ENCODE results near the gene PARL. TPM values are rescaled to one million over a fixed set of nuclear protein-coding genes. Genes with fewer than 3 reads are reported as not detected.

Gene PARL
- total RNA-seq, 1 experiment from 2014 or later: 69.7 TPM

GRCh38 chr3:183884427-183885296 is at the start of gene PARL (continued):
- no peak for TF ChIP-seq ATF3 (IDR thresholded peaks at IDR 0.05)

GRCh38 chr3:183933160-183933559 is 48.5 kb upstream of the PARL start:
- H3K9me2 ChIP-seq (ENCODE audit: insufficient read depth): no peaks in the 10 kb centered on the region
- H3K79me2 ChIP-seq (ENCODE audit: insufficient read depth, low read length): no peaks in the 10 kb centered on the region
- ChIA-PET POLR2A (no interaction called here), RAD21 (ENCODE audit: low non-redundant PET in 1 of 2, low total read pairs in 2 of 2, uncharacterized antibody in 2 of 2, unreplicated experiment in 2 of 2) (no interaction called here), CTCF (no interaction called here)
- no peak overlapping the region for H3K27ac ChIP-seq (ENCODE audit: low read depth, low read length)
- no peaks in the 10 kb centered on the region for H3K9me3 ChIP-seq (ENCODE audit: control insufficient read depth in 1 of 2, insufficient read depth in 1 of 2, low read depth in 1 of 2, low read length in 2 of 2)
- intact Hi-C loops (cut with micrococcal nuclease): no loop called here
- ATAC-seq (no peak), DNase-seq (ENCODE audit: low read depth, low spot score) (no peak)
- no peak overlapping the region for H3K4me2 ChIP-seq (ENCODE audit: low read length)
- no peaks in the 10 kb centered on the region for H3K4me1 ChIP-seq (ENCODE audit: control insufficient read depth in 1 of 2, insufficient read depth in 2 of 2, low read length in 2 of 2)
- no peak overlapping the region for H2AFZ ChIP-seq (ENCODE audit: low read depth, low read length, poor library complexity, severe bottlenecking)
- peaks cover 0 to 3% of the 10 kb centered on the region in 2 experiments; a peak in 1 of 4 replicates for H3K36me3 ChIP-seq (ENCODE audit: control insufficient read depth in 1 of 2, insufficient read depth in 2 of 2, low read length in 2 of 2)
- H3K27me3 ChIP-seq (ENCODE audit: insufficient read depth, low read length): no peaks in the 10 kb centered on the region
- no peak overlapping the region for H3K9ac ChIP-seq (ENCODE audit: low read length)
- no TSS peak for BruUV-seq (replicated peaks)
- no peaks in the 10 kb centered on the region for H4K20me1 ChIP-seq (ENCODE audit: insufficient read depth)
- no peak overlapping the region for H3K4me3 ChIP-seq (replicated peaks in 1 of 2; ENCODE audit: low read depth in 1 of 2, low read length in 2 of 2)
- TF ChIP-seq POLR2AphosphoS5 (IDR thresholded peaks at IDR 0.05; ENCODE audit: low read depth, low read length): no peak
- no peak for TF ChIP-seq EGR1 (IDR thresholded peaks at IDR 0.05; ENCODE audit: low read depth)
- TF ChIP-seq TCF7L2 (IDR thresholded peaks at IDR 0.05; ENCODE audit: borderline replicate concordance, extremely low read depth, insufficient read depth, insufficient read length): no peak
- TF ChIP-seq ZNF274 (IDR thresholded peaks at IDR 0.05; ENCODE audit: low read depth, low read length): no peak
- TF ChIP-seq CEBPB (IDR thresholded peaks at IDR 0.05; ENCODE audit: low read depth): no peak
- no peak for TF ChIP-seq CTCF (IDR thresholded peaks at IDR 0.05 in 2 of 3, conservative IDR thresholded peaks at IDR 0.05 in 1 of 3; ENCODE audit: borderline replicate concordance in 1 of 3, insufficient read depth in 1 of 3, low read depth in 2 of 3, low read length in 2 of 3)
- no peak for TF ChIP-seq FOSL1 (IDR thresholded peaks at IDR 0.05; ENCODE audit: low read depth)
- no peak for TF ChIP-seq SIN3A (IDR thresholded peaks at IDR 0.05; ENCODE audit: low read depth)
- TF ChIP-seq ATF3 (IDR thresholded peaks at IDR 0.05): no peak
- no peak for TF ChIP-seq EZH2 (IDR thresholded peaks at IDR 0.05)
- TF ChIP-seq ELF1 (IDR thresholded peaks at IDR 0.05; ENCODE audit: borderline replicate concordance, low read depth): no peak
- TF ChIP-seq YY1 (IDR thresholded peaks at IDR 0.05; ENCODE audit: extremely low read depth, insufficient replicate concordance, low read depth, low read length): no peak
- no peak for TF ChIP-seq EZH2phosphoT487 (IDR thresholded peaks at IDR 0.05; ENCODE audit: borderline replicate concordance)
- TF ChIP-seq REST (IDR thresholded peaks at IDR 0.05; ENCODE audit: low read depth): no peak
- no peak for TF ChIP-seq MAX (IDR thresholded peaks at IDR 0.05)

All from HCT116 (cell line).